ENCODE data around the gene TRIM42. TPM values are rescaled to one million over a fixed set of nuclear protein-coding genes. Genes with fewer than 3 reads are reported as not detected.

Gene TRIM42
- total RNA-seq, 1 experiment from 2014 or later: not detected

DNA sequence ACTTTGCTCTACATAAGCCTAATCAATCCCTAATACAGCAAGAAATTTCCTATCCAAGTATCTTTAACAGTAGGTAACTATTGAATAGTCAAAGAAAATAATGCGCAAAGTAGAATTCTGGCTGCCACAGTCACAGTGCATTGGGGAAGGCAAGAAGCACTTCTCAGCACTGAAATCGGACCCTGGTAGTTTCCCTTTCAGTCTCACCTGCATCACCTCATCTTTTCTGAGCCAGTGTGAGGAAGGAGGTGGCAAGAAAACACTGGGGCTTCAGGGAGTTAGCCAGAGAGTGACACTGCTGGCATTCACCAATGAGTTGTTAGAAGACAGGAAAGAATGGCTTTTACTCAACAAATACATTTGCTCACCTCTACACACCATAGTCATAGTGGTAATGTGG, 8.3 kb downstream of the TRIM42 start:
- BruUV-seq (replicated peaks): no TSS peak
- ChIA-PET CTCF (no interaction called here), RAD21 (ENCODE audit: low non-redundant PET in 1 of 2, low total read pairs in 2 of 2, uncharacterized antibody in 2 of 2, unreplicated experiment in 2 of 2) (no interaction called here), POLR2A (no interaction called here)
- Histone ChIP-seq H3K9me3 (ENCODE audit: control insufficient read depth in 1 of 2, insufficient read depth in 1 of 2, low read depth in 1 of 2, low read length in 2 of 2) (no peaks in the 10 kb centered on the region), H3K9ac (ENCODE audit: low read length) (no peak overlapping the region), H3K79me2 (ENCODE audit: insufficient read depth, low read length) (no peaks in the 10 kb centered on the region), H3K27me3 (ENCODE audit: insufficient read depth, low read length) (no peaks in the 10 kb centered on the region), H3K4me2 (ENCODE audit: low read length) (no peak overlapping the region), H2AFZ (ENCODE audit: low read depth, low read length, poor library complexity, severe bottlenecking) (no peak overlapping the region), H3K36me3 (ENCODE audit: control insufficient read depth in 1 of 2, insufficient read depth in 2 of 2, low read length in 2 of 2) (no peaks in the 10 kb centered on the region), H3K27ac (ENCODE audit: low read depth, low read length) (no peak overlapping the region), H4K20me1 (ENCODE audit: insufficient read depth) (no peaks in the 10 kb centered on the region), H3K9me2 (ENCODE audit: insufficient read depth) (no peaks in the 10 kb centered on the region), H3K4me3 (replicated peaks in 1 of 2; ENCODE audit: low read depth in 1 of 2, low read length in 2 of 2) (no peak overlapping the region), H3K4me1 (ENCODE audit: control insufficient read depth in 1 of 2, insufficient read depth in 2 of 2, low read length in 2 of 2) (no peaks in the 10 kb centered on the region)
- TF ChIP-seq, protein P1, sequence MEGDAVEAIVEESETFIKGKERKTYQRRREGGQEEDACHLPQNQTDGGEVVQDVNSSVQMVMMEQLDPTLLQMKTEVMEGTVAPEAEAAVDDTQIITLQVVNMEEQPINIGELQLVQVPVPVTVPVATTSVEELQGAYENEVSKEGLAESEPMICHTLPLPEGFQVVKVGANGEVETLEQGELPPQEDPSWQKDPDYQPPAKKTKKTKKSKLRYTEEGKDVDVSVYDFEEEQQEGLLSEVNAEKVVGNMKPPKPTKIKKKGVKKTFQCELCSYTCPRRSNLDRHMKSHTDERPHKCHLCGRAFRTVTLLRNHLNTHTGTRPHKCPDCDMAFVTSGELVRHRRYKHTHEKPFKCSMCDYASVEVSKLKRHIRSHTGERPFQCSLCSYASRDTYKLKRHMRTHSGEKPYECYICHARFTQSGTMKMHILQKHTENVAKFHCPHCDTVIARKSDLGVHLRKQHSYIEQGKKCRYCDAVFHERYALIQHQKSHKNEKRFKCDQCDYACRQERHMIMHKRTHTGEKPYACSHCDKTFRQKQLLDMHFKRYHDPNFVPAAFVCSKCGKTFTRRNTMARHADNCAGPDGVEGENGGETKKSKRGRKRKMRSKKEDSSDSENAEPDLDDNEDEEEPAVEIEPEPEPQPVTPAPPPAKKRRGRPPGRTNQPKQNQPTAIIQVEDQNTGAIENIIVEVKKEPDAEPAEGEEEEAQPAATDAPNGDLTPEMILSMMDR (IDR thresholded peaks at IDR 0.05 in 2 of 3, conservative IDR thresholded peaks at IDR 0.05 in 1 of 3; ENCODE audit: borderline replicate concordance in 1 of 3, insufficient read depth in 1 of 3, low read depth in 2 of 3, low read length in 2 of 3): no peak
- intact Hi-C loops (cut with micrococcal nuclease): no loop called here
- no peak for ATAC-seq
- no peak for DNase-seq (ENCODE audit: low read depth, low spot score)

DNA sequence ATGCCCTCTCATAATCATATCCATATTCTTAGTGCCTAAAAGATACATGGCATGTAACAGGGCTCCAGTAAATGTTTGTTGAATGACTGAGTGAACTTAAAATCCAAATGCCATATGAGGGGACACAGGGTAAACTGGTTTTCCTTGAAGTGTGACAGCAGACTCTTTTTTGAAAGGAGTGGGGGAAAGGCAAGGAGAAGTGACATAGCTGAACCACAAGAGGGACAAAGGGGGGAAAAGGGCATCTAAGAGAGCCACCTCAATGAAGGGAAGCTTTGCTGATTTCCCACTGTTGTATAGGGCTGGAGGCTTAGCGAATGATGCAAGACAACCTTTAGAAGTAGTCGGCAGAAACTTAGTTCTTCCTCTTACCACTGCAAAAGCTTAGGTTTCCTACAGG, 9.1 kb downstream of the TRIM42 start:
- ChIA-PET CTCF (no interaction called here), RAD21 (ENCODE audit: low non-redundant PET in 1 of 2, low total read pairs in 2 of 2, uncharacterized antibody in 2 of 2, unreplicated experiment in 2 of 2) (no interaction called here), POLR2A (no interaction called here)
- BruUV-seq (replicated peaks): no TSS peak
- no peaks in the 10 kb centered on the region for H3K36me3 ChIP-seq (ENCODE audit: control insufficient read depth in 1 of 2, insufficient read depth in 2 of 2, low read length in 2 of 2)
- DNase-seq (ENCODE audit: low read depth, low spot score) (no peak), ATAC-seq (no peak)
- no peak overlapping the region for H3K9ac ChIP-seq (ENCODE audit: low read length)
- H3K4me2 ChIP-seq (ENCODE audit: low read length): no peak overlapping the region
- H3K79me2 ChIP-seq (ENCODE audit: insufficient read depth, low read length): no peaks in the 10 kb centered on the region
- no peak overlapping the region for H2AFZ ChIP-seq (ENCODE audit: low read depth, low read length, poor library complexity, severe bottlenecking)
- intact Hi-C loops (cut with micrococcal nuclease): no loop called here
- no peaks in the 10 kb centered on the region for H3K4me1 ChIP-seq (ENCODE audit: control insufficient read depth in 1 of 2, insufficient read depth in 2 of 2, low read length in 2 of 2)
- H3K4me3 ChIP-seq (replicated peaks in 1 of 2; ENCODE audit: low read depth in 1 of 2, low read length in 2 of 2): no peak overlapping the region
- no peaks in the 10 kb centered on the region for H3K27me3 ChIP-seq (ENCODE audit: insufficient read depth, low read length)
- H3K27ac ChIP-seq (ENCODE audit: low read depth, low read length): no peak overlapping the region
- no peaks in the 10 kb centered on the region for H3K9me2 ChIP-seq (ENCODE audit: insufficient read depth)
- no peaks in the 10 kb centered on the region for H3K9me3 ChIP-seq (ENCODE audit: control insufficient read depth in 1 of 2, insufficient read depth in 1 of 2, low read depth in 1 of 2, low read length in 2 of 2)
- H4K20me1 ChIP-seq (ENCODE audit: insufficient read depth): no peaks in the 10 kb centered on the region
- no peak for TF ChIP-seq JUND (IDR thresholded peaks at IDR 0.05)
- no peak for TF ChIP-seq YY1 (IDR thresholded peaks at IDR 0.05; ENCODE audit: extremely low read depth, insufficient replicate concordance, low read depth, low read length)
- TF ChIP-seq RAD21 (IDR thresholded peaks at IDR 0.05; ENCODE audit: low read depth): no peak
- TF ChIP-seq, protein P2, sequence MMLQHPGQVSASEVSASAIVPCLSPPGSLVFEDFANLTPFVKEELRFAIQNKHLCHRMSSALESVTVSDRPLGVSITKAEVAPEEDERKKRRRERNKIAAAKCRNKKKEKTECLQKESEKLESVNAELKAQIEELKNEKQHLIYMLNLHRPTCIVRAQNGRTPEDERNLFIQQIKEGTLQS (IDR thresholded peaks at IDR 0.05): no peak
- no peak for TF ChIP-seq SP1 (IDR thresholded peaks at IDR 0.05; ENCODE audit: low read depth)
- TF ChIP-seq ZFX (IDR thresholded peaks at IDR 0.05): no peak
- TF ChIP-seq EZH2phosphoT487 (IDR thresholded peaks at IDR 0.05; ENCODE audit: borderline replicate concordance): no peak
- TF ChIP-seq, protein P3, sequence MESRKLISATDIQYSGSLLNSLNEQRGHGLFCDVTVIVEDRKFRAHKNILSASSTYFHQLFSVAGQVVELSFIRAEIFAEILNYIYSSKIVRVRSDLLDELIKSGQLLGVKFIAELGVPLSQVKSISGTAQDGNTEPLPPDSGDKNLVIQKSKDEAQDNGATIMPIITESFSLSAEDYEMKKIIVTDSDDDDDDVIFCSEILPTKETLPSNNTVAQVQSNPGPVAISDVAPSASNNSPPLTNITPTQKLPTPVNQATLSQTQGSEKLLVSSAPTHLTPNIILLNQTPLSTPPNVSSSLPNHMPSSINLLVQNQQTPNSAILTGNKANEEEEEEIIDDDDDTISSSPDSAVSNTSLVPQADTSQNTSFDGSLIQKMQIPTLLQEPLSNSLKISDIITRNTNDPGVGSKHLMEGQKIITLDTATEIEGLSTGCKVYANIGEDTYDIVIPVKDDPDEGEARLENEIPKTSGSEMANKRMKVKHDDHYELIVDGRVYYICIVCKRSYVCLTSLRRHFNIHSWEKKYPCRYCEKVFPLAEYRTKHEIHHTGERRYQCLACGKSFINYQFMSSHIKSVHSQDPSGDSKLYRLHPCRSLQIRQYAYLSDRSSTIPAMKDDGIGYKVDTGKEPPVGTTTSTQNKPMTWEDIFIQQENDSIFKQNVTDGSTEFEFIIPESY (IDR thresholded peaks at IDR 0.05; ENCODE audit: extremely low read depth, insufficient replicate concordance, low read length): no peak
- TF ChIP-seq FOSL1 (IDR thresholded peaks at IDR 0.05; ENCODE audit: low read depth): no peak
- no peak for TF ChIP-seq EGR1 (IDR thresholded peaks at IDR 0.05; ENCODE audit: low read depth)
- TF ChIP-seq, protein P4, sequence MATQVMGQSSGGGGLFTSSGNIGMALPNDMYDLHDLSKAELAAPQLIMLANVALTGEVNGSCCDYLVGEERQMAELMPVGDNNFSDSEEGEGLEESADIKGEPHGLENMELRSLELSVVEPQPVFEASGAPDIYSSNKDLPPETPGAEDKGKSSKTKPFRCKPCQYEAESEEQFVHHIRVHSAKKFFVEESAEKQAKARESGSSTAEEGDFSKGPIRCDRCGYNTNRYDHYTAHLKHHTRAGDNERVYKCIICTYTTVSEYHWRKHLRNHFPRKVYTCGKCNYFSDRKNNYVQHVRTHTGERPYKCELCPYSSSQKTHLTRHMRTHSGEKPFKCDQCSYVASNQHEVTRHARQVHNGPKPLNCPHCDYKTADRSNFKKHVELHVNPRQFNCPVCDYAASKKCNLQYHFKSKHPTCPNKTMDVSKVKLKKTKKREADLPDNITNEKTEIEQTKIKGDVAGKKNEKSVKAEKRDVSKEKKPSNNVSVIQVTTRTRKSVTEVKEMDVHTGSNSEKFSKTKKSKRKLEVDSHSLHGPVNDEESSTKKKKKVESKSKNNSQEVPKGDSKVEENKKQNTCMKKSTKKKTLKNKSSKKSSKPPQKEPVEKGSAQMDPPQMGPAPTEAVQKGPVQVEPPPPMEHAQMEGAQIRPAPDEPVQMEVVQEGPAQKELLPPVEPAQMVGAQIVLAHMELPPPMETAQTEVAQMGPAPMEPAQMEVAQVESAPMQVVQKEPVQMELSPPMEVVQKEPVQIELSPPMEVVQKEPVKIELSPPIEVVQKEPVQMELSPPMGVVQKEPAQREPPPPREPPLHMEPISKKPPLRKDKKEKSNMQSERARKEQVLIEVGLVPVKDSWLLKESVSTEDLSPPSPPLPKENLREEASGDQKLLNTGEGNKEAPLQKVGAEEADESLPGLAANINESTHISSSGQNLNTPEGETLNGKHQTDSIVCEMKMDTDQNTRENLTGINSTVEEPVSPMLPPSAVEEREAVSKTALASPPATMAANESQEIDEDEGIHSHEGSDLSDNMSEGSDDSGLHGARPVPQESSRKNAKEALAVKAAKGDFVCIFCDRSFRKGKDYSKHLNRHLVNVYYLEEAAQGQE (IDR thresholded peaks at IDR 0.05; ENCODE audit: low read depth): no peak
- no peak for TF ChIP-seq CBX3 (IDR thresholded peaks at IDR 0.05; ENCODE audit: low read depth)

Data from HCT116 (cell line).